HL-60/S4 treated with retinoic acid at 250 ng/mL for 4 days and 3 days (cell line): ENCODE measurements around the gene TNFSF9.
"Not testable (repeated sequence)": the region's sequence is repeated elsewhere in the genome, so short reads cannot be mapped to it uniquely, and the experiment has no call there.

Experiments used
- in situ Hi-C: fragments of 300-500 bp; cut with MboI; formaldehyde crosslinking; loops from 2 replicates; pipeline ENCODE4 v1.7.0; 2022; ENCODE audit warnings: low sequenced_read_pairs

TNFSF9 gene

DNA sequence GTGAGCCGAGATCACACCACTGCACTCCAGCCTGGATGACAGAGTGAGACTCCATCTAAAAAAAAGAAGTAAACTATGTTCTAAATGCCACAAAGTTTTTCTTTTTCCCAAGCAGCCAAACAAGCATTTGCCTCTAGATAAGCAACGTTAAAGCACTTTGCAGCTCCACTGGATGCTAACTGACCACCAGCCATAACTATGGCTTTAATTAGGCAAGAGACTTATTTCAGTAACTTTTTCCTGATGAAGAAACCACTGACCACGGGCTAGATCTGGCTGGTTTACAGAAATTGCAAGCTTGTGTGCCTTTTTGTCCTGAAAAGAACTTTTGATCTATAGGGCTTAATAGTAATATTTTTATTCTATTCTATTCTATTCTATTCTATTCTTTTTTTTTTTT lies 38.0 kb downstream of the TNFSF9 start:
- in situ Hi-C loops, result no loop called here

DNA sequence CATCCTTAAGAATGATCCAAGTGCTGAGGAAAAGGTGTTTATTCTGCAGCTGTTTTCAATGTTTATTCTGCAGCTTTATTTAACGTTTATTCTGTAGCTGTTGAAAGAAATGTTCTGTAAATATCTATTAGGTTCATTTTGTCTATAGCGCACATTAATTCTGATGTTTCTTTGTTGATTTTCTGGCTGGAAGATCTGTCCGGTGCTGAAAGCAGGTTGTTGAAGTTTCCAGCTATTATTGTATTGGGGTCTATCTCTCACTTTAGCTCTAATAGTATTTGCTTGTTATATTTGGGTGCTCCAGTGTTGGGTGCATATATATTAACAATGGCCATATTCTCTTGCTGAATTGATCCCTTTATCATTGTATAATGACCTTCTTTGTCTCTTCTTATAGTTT lies 39.9 kb downstream of the TNFSF9 start:
- in situ Hi-C loops, result no loop called here

DNA sequence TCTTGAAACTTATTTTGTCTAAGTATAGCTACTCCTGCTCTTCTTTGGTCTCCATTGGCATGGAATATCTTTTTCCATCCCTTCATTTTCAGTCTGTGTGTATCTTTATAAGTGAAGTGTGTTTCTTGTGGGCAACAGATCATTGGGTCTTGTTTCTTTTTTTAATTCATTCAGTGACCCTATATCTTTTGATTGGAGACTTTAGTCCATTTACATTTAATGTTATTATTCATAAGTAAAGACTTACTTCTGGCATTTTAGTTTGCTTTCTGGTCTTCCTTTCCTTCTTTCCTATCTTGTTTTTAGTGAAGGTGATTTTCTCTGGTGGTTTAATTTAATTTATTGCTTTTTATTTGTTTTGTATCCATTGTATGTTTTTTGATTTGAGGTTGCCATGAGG lies 40.3 kb downstream of the TNFSF9 start:
- in situ Hi-C loops, result no loop called here

DNA sequence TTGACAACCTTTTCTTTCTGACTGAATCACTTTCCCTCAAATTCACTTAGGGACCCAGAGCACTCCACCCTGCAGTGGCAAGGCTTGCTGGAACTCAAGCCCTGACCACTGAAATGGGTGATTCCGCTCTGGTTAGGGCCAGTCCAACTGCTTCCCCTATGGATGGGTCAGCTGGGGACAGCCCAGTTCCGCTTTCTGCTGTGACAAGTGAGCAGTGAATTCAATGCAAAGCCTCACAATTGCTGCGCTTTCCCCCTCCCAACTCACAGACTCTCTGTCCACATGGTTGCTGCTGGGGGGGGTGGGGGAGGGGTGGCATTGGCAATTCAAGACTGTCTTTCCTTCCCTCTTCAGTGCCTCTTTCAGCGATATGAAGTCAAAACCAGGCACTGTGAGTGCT lies 41.4 kb downstream of the TNFSF9 start:
- in situ Hi-C loops, result no loop called here

DNA sequence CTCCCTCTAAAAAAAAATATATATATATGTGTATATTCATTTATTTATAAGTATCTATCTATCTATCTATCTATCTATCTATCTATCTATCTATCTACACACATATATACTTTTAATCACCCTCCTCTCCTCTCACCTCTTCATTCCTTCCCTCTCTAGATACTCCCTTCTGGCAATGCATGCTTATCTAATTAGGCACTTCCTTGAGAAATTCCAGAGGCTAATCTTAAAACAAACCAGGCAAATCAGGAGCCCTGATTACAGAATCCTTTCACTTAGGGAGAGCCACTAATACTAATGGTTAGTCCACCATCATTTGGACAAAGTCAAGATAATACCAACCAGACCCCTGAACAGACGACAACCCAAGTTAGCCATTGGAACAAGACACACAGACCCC lies 42.5 kb downstream of the TNFSF9 start:
- in situ Hi-C loops, result no loop called here

DNA sequence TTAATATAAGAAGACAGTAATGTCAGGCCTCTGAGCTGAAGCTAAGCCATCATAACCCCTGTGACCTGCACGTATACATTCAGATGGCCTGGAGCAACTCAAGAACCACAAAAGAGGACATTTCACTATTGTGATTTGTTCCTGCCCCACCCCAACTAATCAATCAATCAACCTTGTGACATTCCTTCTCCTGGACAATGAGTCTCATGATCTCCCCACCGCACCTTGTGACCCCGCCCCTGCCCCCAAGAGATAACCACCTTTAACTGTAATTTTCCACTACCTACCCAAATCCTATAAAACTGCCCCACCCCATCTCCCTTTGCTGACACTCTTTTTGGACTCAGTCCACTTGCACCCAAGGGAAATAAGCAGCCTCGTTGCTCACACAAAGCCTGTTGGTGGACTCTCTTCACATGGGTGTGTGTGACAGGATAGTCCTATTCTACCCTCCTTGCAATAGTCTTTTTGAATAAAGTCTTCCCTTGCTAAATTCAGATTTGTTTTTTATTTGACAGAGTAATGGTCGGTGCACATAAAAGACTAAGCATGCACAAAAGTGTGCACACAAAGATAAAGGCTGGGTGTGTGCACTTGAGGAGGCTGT lies 46.1 kb downstream of the TNFSF9 start:
- in situ Hi-C loops, result no loop called here

DNA sequence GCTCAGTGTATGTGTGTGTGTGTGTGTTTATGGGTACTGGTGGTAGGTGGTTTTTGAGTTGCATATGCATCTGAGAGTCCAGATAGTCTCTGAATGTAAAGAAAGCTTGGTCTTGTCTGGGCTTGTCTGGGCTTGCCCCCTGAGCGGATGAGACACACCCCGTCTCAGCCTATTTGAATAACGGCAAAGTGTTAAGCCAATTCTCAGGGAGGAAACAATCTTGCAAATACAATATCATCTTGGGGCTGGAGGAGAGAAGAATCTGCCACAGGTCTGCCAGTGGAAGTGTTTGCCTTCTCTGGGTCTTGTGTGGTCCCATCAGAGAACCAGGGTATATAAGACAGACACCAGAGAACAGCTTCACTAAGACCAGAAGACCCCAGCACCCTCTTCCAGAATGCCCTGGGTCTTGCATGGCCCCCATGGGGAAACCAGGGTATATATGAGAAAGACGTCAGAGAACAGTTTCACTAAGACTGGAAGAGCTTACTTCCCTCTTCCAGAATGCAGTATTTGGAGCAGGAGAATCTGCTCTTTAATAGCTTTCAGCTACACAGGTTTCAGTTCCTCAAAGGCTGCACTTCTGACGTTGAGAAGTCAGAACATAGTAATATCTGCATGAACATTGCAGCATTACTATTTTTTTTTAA lies 46.8 kb downstream of the TNFSF9 start:
- in situ Hi-C loops, result no loop called here

DNA sequence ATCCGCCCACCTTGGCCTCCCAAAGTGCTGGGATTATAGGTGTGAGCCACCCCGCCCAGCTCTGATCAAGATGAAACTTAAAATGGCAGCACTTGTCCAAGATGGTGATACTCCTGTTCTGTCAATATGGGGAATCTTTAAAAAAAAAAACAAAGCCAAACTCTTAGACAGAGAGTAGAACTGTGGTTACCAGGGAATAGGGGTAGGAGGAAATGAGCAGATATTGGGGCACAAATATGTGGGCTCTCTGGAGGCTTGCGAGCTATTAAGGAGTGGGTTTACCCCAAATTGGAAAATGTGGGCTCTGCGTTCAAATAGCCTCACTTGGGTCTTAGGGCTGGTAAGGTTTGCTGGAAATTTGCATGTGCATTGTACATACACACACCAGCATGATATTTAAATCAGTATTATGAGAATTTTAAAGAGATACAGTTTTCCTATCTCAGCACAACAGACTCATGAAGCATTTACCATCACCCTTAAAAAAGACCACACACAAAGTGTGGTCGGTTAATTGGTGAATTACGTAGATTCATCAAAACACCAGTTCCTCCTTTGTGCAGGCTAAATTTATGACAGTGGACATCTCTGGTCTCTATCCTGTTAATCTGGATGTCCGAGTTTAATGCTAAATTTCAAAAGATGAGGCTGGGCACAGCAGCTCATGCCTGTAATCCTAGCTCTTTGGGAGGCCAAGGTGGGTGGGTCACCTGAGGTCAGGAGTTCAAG lies 48.8 kb downstream of the TNFSF9 start:
- in situ Hi-C loops, result no loop called here

DNA sequence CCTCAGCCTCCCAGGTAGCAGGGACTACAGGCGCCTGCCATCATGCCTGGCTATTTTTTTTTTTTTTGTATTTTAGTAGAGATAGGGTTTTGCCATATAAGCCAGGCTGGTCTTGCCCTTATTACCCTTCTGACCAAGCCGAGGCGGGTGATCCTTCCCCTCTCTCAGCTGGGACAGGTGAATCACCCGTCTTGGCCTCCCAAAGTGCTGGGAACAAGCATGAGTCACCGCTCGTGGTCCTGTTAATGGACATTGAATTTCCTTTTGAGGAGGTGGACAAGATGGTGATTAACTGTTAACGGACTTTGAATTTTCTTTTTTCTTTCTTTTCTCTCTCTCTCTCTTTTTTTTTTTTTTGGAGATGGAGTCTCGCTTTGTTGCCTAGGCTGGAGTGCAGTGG lies 49.5 kb downstream of the TNFSF9 start:
- in situ Hi-C loops, result no loop called here

DNA sequence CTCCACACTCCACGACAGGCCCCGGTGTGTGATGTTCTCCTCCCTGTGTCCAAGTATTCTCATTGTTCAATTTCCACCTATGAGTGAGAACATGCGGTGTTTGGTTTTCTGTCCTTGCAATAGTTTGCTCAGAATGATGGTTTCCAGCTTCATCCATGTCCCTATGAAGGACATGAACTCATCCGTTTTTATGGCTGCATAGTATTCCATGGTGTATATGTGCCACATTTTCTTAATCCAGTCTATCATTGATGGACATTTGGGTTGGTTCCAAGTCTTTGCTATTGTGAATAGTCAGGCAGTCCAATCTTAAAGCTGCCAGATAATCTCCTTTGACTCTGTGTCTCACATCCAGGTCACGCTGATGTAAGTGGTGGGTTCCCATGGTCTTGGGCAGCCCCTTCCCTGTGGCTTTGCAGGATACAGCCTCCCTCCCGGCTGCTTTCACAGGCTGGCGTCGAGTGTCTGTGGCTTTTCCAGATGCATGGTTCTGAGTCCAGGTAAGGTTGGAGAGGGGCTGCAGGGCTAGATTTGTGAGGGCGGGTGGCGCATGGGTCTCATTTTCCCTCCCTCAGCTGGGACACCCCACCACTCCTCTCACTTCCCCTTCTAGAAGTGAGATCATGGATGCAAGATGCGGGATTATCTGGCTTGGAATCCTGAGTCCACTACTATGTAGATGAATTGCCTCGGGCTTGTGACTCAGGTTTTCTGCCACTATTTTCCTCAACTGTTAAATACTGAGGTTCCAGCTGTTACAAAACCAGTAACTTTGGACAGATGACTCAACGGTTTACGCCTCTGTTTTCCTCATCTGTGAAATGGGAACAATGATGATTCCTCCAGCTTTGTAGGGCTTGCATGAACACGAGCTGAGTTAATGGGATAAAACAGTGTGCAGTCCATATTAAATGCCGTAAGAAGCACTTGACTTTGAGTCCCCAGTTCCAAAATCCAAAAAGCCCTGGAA lies 52.0 kb downstream of the TNFSF9 start:
- in situ Hi-C loops, result not testable (repeated sequence)
